ENCODE results near the gene CCDC146. TPM values are rescaled to one million over a fixed set of nuclear protein-coding genes. Genes with fewer than 3 reads are reported as not detected.

Gene CCDC146
- total RNA-seq, 2 donors from 2014 or later = 3.3 to 6.6 TPM

Other genes with a start within 250 kb of the CCDC146 start
- gene SPDYE17, start 90.3 kb upstream of the CCDC146 start, total RNA-seq = not detected
- gene SPDYE18, start 60.1 kb upstream of the CCDC146 start, total RNA-seq = not detected
- gene FGL2, start 77.2 kb downstream of the CCDC146 start, total RNA-seq = under 1 TPM; 0.16 to 0.56 TPM